Measurements from ENCODE around the gene CDH24. TPM values are rescaled to one million over a fixed set of nuclear protein-coding genes. Genes with fewer than 3 reads are reported as not detected.

Gene CDH24
- total RNA-seq, 2 donors from 2014 or later: 1.6 to 1.8 TPM

GRCh38 chr14:23078692-23079116, 21.4 kb upstream of the CDH24 start:
- H3K27me3 Mint-ChIP-seq: no peaks in the 10 kb centered on the region
- ATAC-seq: no peak
- H3K27ac Mint-ChIP-seq: no peak overlapping the region

GRCh38 chr14:23077962-23078361, 20.6 kb upstream of the CDH24 start:
- ATAC-seq: no peak
- Mint-ChIP-seq H3K4me3 (no peak overlapping the region), H3K27me3 (no peaks in the 10 kb centered on the region)

More at GRCh38 chr14:23078692-23079116, 21.4 kb upstream of the CDH24 start:
- Mint-ChIP-seq H3K4me1 (peaks cover 9% of the 10 kb centered on the region), H3K36me3 (ENCODE audit: low read depth) (peaks cover 5% of the 10 kb centered on the region), H3K4me3 (no peak overlapping the region)
- DNase-seq: no peak
- H3K9me3 ChIP-seq (ENCODE audit: control insufficient read depth, low read length, poor library complexity, severe bottlenecking): no peaks in the 10 kb centered on the region

GRCh38 chr14:23076785-23077408, 19.6 kb upstream of the CDH24 start:
- no peak for DNase-seq
- peak overlapping the region; percentile 41 for H3K27ac Mint-ChIP-seq
- H3K9me3 ChIP-seq (ENCODE audit: control insufficient read depth, low read length, poor library complexity, severe bottlenecking): no peaks in the 10 kb centered on the region
- no peak overlapping the region for H3K4me3 Mint-ChIP-seq
- ATAC-seq: peak; percentile 68
- H3K4me1 Mint-ChIP-seq: peaks cover 13% of the 10 kb centered on the region
- H3K36me3 Mint-ChIP-seq (ENCODE audit: low read depth): peaks cover 5% of the 10 kb centered on the region
- H3K27me3 Mint-ChIP-seq: no peaks in the 10 kb centered on the region

More at GRCh38 chr14:23077962-23078361, 20.6 kb upstream of the CDH24 start:
- no peak for DNase-seq
- no peaks in the 10 kb centered on the region for H3K9me3 ChIP-seq (ENCODE audit: control insufficient read depth, low read length, poor library complexity, severe bottlenecking)
- Mint-ChIP-seq H3K4me1 (peaks cover 9% of the 10 kb centered on the region), H3K36me3 (ENCODE audit: low read depth) (peaks cover 5% of the 10 kb centered on the region), H3K27ac (no peak overlapping the region)

- ATAC-seq (no peak), DNase-seq (no peak)
- H3K4me1 Mint-ChIP-seq: peaks cover 23% of the 10 kb centered on the region
- no peaks in the 10 kb centered on the region for H3K36me3 Mint-ChIP-seq (ENCODE audit: low read depth)
- peak overlapping the region; percentile 41 for H3K27ac Mint-ChIP-seq
- H3K9me3 ChIP-seq (ENCODE audit: control insufficient read depth, low read length, poor library complexity, severe bottlenecking): no peaks in the 10 kb centered on the region
- no peaks in the 10 kb centered on the region for H3K27me3 Mint-ChIP-seq
- H3K4me3 Mint-ChIP-seq: no peak overlapping the region
These were observed 17.6 kb upstream of the CDH24 start for GRCh38 chr14:23074906-23075305.

GRCh38 chr14:23071921-23072539, 14.7 kb upstream of the CDH24 start:
- peak overlapping the region; percentile 93 for H3K4me3 Mint-ChIP-seq
- H3K4me1 Mint-ChIP-seq: peaks cover 24% of the 10 kb centered on the region
- H3K27me3 Mint-ChIP-seq: no peaks in the 10 kb centered on the region
- no peaks in the 10 kb centered on the region for H3K9me3 ChIP-seq (ENCODE audit: control insufficient read depth, low read length, poor library complexity, severe bottlenecking)
- DNase-seq (no peak), ATAC-seq (no peak)
- peak overlapping the region; percentile 95 for H3K27ac Mint-ChIP-seq
- H3K36me3 Mint-ChIP-seq (ENCODE audit: low read depth): no peaks in the 10 kb centered on the region

GRCh38 chr14:23071244-23071920, 14.1 kb upstream of the CDH24 start:
- ATAC-seq (peak; percentile 92), DNase-seq (peak; percentile 59 to 68 (median 66))
- H3K9me3 ChIP-seq (ENCODE audit: control insufficient read depth, low read length, poor library complexity, severe bottlenecking): no peaks in the 10 kb centered on the region
- Mint-ChIP-seq H3K27me3 (no peaks in the 10 kb centered on the region), H3K4me1 (peaks cover 24% of the 10 kb centered on the region), H3K36me3 (ENCODE audit: low read depth) (no peaks in the 10 kb centered on the region), H3K27ac (peak overlapping the region; percentile 95), H3K4me3 (peak overlapping the region; percentile 93)

GRCh38 chr14:23070262-23071129, 13.2 kb upstream of the CDH24 start:
- Mint-ChIP-seq H3K4me3 (peak overlapping the region; percentile 93), H3K27me3 (no peaks in the 10 kb centered on the region), H3K36me3 (ENCODE audit: low read depth) (peaks cover 3% of the 10 kb centered on the region), H3K4me1 (peaks cover 30% of the 10 kb centered on the region), H3K27ac (peak overlapping the region; percentile 95)
- DNase-seq: no peak
- H3K9me3 ChIP-seq (ENCODE audit: control insufficient read depth, low read length, poor library complexity, severe bottlenecking): no peaks in the 10 kb centered on the region
- no peak for ATAC-seq

GRCh38 chr14:23069413-23069806, 12.1 kb upstream of the CDH24 start:
- Mint-ChIP-seq H3K4me1 (peaks cover 30% of the 10 kb centered on the region), H3K4me3 (no peak overlapping the region), H3K27ac (peak overlapping the region; percentile 32), H3K27me3 (no peaks in the 10 kb centered on the region), H3K36me3 (ENCODE audit: low read depth) (peaks cover 3% of the 10 kb centered on the region)
- H3K9me3 ChIP-seq (ENCODE audit: control insufficient read depth, low read length, poor library complexity, severe bottlenecking): no peaks in the 10 kb centered on the region
- ATAC-seq (no peak), DNase-seq (no peak)

GRCh38 chr14:23068789-23069412, 11.6 kb upstream of the CDH24 start:
- peak; percentile 28 to 66 (median 54) for DNase-seq
- peak overlapping the region; percentile 32 for H3K27ac Mint-ChIP-seq
- H3K27me3 Mint-ChIP-seq: no peaks in the 10 kb centered on the region
- peak; percentile 81 for ATAC-seq
- H3K4me3 Mint-ChIP-seq: peak overlapping the region; percentile 12
- H3K36me3 Mint-ChIP-seq (ENCODE audit: low read depth): peaks cover 3% of the 10 kb centered on the region
- no peaks in the 10 kb centered on the region for H3K9me3 ChIP-seq (ENCODE audit: control insufficient read depth, low read length, poor library complexity, severe bottlenecking)
- peaks cover 30% of the 10 kb centered on the region for H3K4me1 Mint-ChIP-seq

- DNase-seq: no peak
- no peak for ATAC-seq
- Mint-ChIP-seq H3K27ac (no peak overlapping the region), H3K36me3 (ENCODE audit: low read depth) (peaks cover 3% of the 10 kb centered on the region), H3K4me1 (peaks cover 30% of the 10 kb centered on the region), H3K27me3 (no peaks in the 10 kb centered on the region), H3K4me3 (peak overlapping the region; percentile 12)
- H3K9me3 ChIP-seq (ENCODE audit: control insufficient read depth, low read length, poor library complexity, severe bottlenecking): no peaks in the 10 kb centered on the region
These were observed 10.8 kb upstream of the CDH24 start for GRCh38 chr14:23067847-23068788.

- DNase-seq: no peak
- H3K27me3 Mint-ChIP-seq: no peaks in the 10 kb centered on the region
- no peak overlapping the region for H3K4me3 Mint-ChIP-seq
- peak overlapping the region; percentile 87 for H3K27ac Mint-ChIP-seq
- peaks cover 3% of the 10 kb centered on the region for H3K36me3 Mint-ChIP-seq (ENCODE audit: low read depth)
- no peak for ATAC-seq
- no peaks in the 10 kb centered on the region for H3K9me3 ChIP-seq (ENCODE audit: control insufficient read depth, low read length, poor library complexity, severe bottlenecking)
- H3K4me1 Mint-ChIP-seq: peaks cover 27% of the 10 kb centered on the region
These were observed 9.8 kb upstream of the CDH24 start for GRCh38 chr14:23066855-23067744.
